Measurements from ENCODE around the gene SPRR4.

Gene SPRR4

GRCh38 chr1:152970495-152970894 is at the start of gene SPRR4:
Gene SPRR4, plus strand, starts transcription at chr1:152970648. Its CDS starts 1,243 bp downstream, at chr1:152971891.
- no peak for FAIRE-seq

- no peak for FAIRE-seq
Measured at GRCh38 chr1:152924191-152924590, 46.3 kb upstream of the SPRR4 start.

GRCh38 chr1:152926091-152926490 is 44.4 kb upstream of the SPRR4 start:
- FAIRE-seq = no peak

GRCh38 chr1:152928671-152929070 is 41.8 kb upstream of the SPRR4 start:
- FAIRE-seq = no peak

GRCh38 chr1:152932170-152932811 is 38.2 kb upstream of the SPRR4 start:
- no peak for FAIRE-seq

- no peak for FAIRE-seq
Measured at GRCh38 chr1:152933196-152933595, 37.3 kb upstream of the SPRR4 start.

- no peak for FAIRE-seq
Measured at GRCh38 chr1:152940614-152941013, 29.8 kb upstream of the SPRR4 start.

GRCh38 chr1:152941037-152941711 is 29.3 kb upstream of the SPRR4 start:
- FAIRE-seq = no peak

- FAIRE-seq = no peak
Measured at GRCh38 chr1:152942161-152942560, 28.3 kb upstream of the SPRR4 start.

- FAIRE-seq = no peak
Measured at GRCh38 chr1:152946248-152946647, 24.2 kb upstream of the SPRR4 start.

GRCh38 chr1:152946651-152947256 is 23.7 kb upstream of the SPRR4 start, which contains the start of gene SPRR5:
Gene SPRR5, plus strand, starts transcription at chr1:152947206. Its CDS starts 1,349 bp downstream, at chr1:152948555.
- no peak for FAIRE-seq

GRCh38 chr1:152951711-152952110 is 18.7 kb upstream of the SPRR4 start:
- FAIRE-seq = no peak

- no peak for FAIRE-seq
Measured at GRCh38 chr1:152953761-152954160, 16.7 kb upstream of the SPRR4 start.

GRCh38 chr1:152954436-152954835 is 16.0 kb upstream of the SPRR4 start:
- no peak for FAIRE-seq

GRCh38 chr1:152957561-152957960 is 12.9 kb upstream of the SPRR4 start:
- FAIRE-seq = no peak

GRCh38 chr1:152959273-152959672 is 11.2 kb upstream of the SPRR4 start:
- no peak for FAIRE-seq

GRCh38 chr1:152959801-152960451 is 10.5 kb upstream of the SPRR4 start:
- no peak for FAIRE-seq

GRCh38 chr1:152960452-152961044 is 9.9 kb upstream of the SPRR4 start:
- no peak for FAIRE-seq

- FAIRE-seq = no peak
Measured at GRCh38 chr1:152961226-152961891, 9.1 kb upstream of the SPRR4 start.

GRCh38 chr1:152962876-152963415 is 7.5 kb upstream of the SPRR4 start:
- no peak for FAIRE-seq

GRCh38 chr1:152964536-152964935 is 5.9 kb upstream of the SPRR4 start:
- FAIRE-seq = no peak

- FAIRE-seq = no peak
Measured at GRCh38 chr1:152965853-152966252, 4.6 kb upstream of the SPRR4 start.
